HG02623 (cell line): ENCODE results near the gene TNRC6B.

Source experiments
- ATAC-seq: cut with Tn5 transposase; IDR thresholded peaks from one replicate; pipeline ENCODE4 v1.9.1; 2021; ENCODE audit warnings: moderate library complexity; ENCODE audit not compliant: unreplicated experiment

TNRC6B gene

DNA sequence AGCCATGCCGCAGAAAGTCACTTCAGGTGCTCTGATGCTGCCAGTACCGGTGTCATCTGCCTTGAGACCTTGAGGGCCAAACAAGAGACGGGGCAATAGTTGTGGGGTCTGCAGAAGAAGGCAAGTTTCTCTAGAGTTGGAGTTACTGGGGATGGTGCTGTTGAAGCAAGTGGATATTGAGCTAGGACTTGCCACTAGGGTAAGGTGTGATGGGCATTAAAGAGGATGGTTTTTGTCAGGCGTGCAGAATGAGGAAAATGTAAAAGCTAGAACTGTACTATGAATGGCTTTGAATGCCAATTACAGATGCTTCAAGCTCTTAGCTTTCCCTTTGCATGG is 61.6 kb downstream of the TNRC6B start:
- ATAC-seq = no peak

DNA sequence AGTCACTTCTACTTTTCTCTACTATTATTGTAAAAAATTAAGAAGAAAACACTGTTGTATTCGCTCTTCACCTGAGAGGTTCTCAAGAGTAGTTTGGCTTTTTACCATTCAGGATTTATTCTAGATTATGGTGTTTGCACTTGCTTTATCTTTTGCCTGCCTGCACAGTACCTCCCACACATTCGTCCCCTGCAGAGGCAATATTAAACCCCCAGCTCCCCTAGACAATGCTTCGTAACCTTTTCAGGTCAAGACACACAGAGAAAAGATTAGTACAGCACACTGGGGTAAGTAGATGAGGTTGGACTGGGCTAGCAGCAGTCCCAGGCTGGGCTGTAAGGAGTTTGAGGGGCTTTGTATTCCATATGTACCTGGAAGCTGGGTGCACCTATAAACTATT is 62.4 kb downstream of the TNRC6B start:
- no peak for ATAC-seq

DNA sequence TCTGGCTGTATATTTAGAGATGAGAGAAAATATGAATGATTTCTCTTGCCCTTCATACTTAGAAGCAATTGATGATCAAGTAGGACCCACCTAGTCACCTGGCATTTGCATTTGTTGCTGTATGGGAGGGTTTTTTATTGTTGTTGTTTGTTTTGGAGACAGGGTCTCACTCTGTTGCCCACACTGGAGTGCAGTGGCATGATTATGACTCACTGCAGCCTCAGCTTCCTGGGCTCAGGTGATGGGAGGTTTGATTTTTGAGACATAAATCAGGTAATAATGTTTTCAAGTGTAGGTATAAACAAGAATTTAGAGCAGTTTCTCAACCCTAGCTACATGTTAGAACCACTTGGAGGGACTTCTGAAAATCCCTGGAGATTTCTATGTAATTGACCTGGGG is 63.0 kb downstream of the TNRC6B start:
- no peak for ATAC-seq

DNA sequence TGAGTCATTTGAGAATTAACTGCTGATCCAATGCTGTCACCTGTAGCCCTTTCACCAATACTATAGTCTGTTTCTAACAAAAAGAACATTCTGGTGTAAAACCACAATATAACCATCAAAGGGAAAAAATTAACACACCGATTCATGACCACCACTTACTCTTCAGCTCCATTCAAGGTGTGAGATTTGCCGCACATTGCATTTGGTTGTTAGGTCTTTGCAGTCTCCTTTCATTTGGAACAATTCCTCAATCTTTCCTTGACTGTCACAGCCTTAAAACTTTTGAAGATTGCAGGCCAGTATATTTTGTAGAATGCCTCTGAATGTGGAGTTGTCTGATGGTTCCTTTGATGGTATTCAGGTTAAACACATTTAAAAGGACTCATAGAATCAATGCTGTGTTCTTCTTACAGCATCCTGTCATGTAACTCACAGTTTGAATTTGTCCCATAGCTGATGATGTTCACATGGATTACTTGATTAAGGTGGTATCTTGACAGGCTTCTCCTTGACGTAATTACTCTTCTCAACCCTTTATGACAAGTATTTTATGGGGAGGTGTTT is 63.6 kb downstream of the TNRC6B start:
- no peak for ATAC-seq

DNA sequence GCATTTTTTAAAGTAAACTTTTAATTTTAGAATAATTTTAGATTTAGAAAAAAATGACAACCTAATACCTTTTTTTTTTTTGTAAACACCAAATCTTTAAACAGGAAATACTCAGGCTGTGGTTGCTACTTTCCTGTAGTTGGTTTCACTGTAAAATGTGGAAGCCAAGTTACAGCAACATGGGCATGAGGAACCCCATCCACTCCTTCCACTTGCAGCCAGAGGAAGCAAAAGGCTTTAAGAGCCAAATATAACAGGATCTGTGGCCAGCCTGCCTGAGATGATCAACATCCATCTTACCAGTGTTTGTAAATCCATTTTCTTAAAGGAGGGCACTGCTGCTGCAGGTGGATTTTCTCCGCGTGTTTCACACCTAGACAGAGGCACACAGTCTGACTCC is 66.2 kb downstream of the TNRC6B start:
- no peak for ATAC-seq

DNA sequence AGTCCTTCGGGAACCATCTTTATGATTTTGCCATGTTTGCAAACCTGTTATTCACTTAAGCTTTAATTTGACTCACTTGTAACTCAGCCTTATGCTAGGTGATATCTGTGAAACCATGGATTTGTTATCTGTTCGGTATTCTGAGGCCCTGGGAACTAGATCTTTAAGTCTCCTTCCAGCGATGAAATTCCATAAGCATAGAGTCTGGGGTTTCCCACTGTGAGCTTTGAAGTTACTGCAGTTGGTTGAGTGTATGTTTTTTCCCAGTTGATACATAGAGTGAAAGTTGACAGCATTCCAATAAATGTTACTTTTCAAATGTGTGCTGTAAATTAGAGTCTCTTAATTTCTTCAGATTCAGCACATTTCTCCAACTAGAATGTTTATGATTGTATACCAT is 66.9 kb downstream of the TNRC6B start:
- ATAC-seq = no peak

DNA sequence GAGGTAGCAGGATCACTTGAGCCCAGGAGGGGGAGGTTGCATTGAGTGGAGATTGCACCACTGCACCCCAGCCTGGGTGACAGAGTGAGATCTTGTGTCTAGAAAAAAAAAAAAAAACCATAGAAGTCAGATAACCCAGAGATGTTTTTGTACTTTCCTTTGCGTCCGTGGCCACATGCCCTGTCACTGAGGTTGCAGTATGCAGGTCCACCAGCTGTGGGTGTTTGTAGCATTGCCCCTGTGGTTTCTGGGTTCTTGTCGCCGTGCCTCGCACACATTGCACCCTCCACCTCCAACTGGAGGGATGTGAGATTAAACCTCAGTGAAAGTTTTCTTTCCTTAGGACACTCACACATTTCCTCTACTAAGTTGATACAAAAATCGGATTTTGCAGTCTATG is 70.3 kb downstream of the TNRC6B start:
- ATAC-seq = no peak

DNA sequence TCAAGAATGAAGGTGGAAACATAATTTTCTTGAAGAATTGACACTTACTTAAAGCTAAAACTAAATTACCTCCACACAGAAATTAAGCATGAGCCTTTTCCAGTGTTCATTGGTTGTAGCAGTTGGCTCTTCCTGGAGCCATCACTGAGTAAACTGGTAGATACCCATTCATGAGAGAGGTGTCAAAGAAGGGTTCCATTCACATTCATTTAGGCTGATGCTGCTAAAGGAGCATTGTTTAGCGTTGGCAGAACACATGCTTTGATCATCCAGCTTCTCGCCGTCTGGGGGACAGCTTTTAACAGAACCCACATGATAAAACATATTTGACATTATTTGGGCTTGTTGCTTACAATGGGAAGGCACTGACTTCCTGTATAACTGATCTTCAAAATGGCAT is 71.6 kb downstream of the TNRC6B start:
- no peak for ATAC-seq

DNA sequence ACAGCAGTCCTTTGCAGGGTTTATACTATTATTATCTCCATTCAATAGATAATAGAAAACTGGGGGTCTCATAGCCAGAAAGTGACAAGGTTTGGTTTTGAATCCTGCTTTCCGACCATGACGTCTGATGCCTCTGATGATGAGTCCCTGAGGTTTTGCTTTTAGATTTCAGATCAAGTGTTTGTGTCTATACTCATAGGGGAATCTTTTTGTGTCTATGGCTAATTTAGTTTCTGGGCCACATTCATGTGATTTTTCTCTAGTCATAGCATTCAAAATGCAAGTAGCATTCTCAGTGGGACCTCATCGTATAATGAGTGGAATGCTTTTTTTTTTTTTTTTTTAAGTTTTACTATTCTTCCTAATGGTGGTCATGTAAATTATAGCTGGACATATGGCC is 72.9 kb downstream of the TNRC6B start:
- ATAC-seq = no peak

DNA sequence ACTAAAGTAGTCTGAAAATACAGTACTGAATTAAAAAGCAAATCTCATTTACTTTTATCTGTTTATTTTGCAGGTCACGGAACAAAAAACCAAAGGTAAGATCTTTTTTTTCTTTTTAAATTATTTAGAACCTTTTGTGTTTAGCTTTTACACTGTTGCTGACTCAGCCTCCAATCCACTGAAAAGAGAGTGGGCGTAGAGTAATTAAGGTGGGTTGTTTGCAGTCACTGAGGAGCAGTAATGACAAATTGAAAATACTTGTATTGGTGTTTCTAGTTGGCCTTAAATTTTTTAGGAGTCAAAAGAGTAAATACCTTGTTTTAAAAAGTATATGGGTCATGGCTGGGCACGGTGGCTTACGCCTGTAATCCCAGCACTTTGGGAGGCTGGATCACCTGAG is 73.4 kb downstream of the TNRC6B start:
- no peak for ATAC-seq

DNA sequence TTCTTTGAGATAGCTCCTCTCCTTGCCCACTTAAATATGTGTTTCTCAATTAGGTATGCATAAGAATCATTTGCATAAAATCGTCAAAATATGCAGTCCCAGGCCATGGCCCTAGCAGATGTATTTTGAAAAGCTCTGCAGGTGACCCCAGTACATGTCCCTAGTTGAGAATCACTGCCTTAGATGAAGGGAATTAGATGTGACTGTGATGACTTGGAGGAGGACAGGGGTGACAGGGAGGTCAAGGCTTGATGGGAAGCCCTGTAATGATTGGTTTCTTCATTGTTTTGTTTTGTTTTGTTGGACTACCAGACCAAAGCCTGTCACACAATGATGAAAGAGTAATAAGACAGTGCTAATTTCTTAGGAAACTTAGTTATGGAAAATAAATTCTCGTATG is 74.4 kb downstream of the TNRC6B start:
- ATAC-seq = no peak

DNA sequence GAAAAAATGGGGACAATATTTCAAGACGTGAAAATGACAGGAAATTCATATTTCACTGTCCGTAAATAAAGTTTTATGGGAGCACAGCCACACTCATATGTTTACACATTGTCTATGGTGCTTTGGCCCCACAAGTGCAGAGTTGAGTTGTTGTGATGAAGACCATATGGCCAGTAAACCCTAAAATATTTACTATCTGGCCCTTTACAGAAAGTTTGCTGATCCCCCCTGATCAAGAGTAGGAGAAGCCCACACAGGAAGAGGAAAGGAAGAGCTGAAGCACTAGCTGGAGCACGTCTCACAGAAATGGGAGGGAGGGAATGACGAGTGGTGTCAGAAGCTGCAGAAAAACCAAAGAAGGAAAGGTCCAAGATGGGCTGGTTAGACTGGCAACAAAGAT is 78.8 kb downstream of the TNRC6B start:
- no peak for ATAC-seq

DNA sequence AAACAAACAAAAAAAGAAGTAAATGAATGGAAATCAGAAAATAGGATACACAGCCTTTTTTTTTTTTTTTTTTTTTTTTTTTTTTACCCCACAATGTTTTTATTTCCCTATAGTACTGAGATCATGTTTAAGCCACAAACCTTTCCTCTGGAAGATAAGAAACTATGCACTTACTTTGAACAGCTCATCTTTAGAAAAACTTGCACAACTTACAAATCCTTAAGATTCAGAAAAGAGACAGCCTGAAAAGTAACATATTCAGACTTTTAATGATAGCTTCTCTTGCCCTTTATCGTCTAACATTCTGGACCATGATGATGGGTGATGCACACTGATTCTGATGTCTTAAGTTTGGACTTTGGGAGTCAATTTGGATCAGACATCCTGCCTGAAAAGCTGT is 80.3 kb downstream of the TNRC6B start:
- no peak for ATAC-seq

DNA sequence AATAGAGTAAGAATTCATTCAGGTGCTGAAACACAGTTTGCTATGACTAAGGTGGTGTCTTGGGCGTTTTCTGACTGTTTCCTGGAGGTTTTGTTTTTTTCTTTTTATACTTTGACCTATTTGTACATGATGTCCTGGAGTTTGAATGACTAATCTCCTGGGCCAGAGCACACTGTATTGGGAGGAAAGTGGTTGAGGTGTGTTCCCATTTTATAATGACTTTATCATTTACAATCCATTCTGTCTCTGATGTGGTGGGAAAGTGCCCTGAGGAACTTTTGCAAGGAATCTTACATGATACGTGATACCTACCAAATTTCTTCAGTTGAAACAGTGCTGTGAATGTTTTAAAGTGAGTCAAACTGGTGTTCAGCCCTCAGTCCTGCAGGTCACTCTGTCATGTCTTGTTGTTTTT is 80.8 kb downstream of the TNRC6B start:
- no peak for ATAC-seq

DNA sequence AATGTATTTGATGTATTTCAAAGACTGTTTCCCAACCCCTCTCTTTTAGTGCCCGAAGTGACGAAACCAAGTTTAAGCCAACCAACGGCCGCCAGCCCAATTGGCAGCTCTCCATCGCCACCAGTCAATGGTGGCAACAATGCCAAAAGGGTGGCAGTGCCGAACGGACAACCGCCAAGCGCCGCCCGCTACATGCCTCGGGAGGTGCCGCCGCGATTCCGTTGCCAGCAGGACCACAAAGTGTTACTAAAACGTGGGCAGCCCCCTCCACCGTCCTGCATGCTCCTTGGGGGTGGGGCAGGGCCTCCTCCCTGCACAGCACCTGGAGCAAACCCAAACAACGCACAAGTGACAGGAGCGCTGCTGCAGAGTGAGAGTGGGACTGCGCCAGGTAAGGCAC is 84.1 kb downstream of the TNRC6B start:
- no peak for ATAC-seq

DNA sequence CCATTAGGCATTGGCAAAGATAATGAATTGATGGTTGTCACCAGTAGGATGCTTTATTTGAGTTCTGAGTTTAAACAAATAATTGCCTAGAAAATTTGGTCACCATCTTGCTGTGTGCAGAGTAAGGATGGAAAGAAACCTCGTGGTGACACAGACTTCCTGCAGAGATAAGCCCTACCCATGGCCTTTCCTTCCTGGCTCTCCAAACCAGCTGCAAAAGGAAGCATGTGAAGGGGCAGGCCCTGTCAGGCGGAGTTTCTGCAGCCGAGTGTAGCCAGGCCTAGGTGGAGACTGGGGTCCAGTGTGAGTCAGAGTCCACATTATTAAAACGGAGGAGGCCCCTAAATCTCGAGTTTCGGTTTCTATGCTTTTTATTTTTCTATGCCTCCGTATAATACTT is 85.5 kb downstream of the TNRC6B start:
- no peak for ATAC-seq

DNA sequence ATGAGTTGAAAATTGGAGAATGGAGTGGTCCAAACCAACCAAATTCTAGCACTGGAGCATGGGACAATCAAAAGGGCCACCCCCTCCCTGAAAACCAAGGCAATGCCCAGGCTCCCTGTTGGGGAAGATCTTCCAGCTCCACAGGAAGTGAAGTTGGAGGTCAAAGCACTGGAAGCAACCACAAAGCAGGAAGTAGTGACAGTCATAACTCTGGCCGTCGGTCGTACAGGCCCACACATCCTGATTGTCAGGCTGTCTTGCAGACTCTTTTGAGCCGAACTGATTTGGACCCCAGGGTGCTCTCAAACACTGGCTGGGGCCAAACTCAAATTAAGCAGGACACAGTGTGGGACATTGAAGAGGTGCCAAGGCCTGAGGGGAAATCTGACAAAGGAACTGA is 88.1 kb downstream of the TNRC6B start:
- no peak for ATAC-seq

DNA sequence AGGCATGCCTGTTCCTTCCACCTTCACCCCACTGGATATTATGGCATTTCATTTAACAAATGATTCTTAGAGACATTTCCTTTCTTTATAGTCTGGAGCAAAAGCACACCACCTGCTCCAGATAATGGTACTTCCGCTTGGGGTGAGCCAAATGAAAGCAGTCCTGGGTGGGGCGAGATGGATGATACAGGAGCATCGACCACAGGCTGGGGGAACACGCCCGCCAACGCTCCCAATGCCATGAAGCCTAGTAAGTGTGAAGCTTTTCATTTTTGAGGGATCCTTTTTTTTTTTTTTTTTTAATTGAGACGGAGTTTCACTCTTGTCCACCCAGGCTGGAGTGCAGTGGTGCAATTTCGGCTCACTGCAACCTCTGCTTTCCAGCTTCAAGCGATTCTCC is 92.3 kb downstream of the TNRC6B start:
- ATAC-seq = no peak

DNA sequence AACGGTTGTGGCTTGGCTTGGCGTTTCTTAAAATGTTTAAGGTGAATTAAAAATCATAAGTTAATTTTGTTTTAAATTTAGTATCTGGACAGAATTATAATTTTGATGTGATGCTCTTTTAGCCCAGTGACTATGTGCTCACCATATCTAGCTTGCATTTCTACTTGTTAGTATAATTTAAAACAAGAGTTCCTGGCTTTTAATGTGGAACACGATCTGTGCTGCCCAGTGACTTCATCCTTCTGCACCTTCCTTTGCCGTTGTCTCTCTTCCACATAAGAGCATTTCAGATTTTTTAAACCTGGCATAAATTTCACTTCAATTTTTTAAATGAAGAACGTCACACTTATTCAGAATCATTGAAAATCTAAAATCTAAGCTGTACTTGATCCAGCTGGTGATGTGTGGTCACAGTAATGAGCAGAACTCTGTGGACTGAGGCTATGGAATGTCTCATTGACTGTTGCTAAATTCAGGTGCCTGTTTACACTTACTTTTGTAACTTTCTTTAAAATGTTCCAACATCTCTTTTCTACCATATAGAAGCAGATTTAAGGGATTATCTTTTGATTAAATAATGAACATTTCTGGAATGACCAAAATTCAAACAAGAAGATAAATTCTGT is 93.1 kb downstream of the TNRC6B start:
- ATAC-seq = no peak

DNA sequence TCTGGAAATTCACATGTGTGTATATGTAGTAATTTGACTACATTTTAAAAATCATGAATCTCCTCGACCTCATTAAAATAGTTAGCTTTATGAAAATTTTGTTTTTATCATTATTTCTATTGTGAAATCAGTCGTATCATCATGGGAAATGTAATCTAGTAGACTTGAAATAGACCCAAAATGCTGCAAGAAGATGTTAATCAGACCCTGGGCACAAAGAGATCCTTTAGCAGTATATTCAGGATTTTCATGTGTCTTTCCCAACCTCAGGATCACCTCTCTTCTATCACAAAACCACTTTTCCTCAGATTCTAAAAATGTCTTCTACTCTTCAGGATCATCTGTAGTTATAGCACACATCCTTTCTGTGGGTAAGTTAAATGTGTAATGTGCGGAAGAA is 93.7 kb downstream of the TNRC6B start:
- no peak for ATAC-seq

DNA sequence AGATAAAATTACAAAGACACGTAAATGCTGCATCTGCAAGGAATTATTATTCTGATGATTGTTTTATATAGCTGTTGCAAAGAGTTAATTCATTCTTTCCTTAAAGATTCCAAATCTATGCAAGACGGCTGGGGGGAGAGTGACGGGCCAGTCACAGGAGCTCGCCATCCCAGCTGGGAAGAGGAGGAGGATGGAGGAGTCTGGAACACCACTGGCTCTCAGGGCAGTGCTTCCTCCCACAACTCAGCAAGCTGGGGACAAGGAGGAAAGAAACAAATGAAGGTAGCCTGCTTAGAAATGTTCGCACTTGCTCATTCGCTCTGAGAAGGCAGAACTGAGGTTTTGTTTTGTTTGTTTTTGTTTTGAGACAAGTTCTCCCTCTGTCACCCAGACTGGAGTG is 95.6 kb downstream of the TNRC6B start:
- no peak for ATAC-seq

DNA sequence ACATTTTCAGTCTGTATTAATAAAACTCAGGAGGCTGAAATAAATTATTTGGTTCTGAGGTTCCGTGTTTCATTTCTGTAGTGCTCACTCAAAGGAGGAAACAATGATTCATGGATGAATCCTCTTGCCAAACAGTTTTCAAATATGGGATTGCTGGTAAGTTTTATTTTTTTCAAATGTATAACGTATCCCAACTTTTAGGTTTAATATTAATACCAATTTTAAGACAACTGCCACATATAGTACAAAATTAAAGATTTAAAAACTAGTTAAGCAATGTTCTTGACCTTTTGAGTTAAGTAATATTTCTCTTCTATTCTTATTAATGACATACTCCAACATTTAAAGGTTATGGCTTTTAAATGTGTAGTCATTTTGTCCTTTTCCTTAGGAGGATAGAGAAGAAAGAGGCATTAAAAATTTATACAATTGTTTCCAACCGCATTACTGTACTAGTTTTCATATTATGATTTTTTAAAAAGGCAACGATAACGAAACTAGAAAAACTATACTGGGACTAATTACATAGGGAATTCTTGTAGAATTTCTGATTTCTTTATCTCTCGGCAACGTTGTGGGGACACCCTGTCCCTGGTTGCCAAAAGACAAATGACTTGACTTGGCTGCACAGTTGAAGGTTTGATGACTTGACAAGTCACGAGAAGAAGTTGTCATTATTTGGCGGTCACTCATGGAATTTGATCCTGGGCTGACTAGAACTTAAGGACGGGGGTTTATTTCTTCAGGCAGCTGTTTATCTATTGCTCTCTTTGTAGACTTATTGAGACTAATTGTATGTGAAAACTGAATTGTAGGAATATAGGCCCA is 99.5 kb downstream of the TNRC6B start:
- no peak for ATAC-seq

DNA sequence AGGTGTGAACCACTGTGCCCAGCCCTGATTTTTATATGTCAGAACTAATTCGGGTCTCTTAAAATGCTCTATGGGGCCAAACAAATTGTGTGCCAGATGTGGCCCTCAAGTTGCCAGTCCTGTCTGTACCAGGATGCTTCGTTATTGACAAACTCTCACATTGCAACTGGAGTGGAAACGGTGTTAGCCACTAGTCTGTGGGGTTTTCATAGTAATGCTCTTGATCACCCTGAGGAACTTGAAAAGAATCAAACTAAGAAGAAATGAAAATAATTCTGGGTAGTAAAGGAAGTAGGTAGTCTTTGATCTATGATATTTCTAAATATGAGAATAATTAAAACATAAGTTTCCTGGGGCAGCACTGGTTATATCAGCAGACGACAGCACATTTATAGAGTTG is 101.3 kb downstream of the TNRC6B start:
- ATAC-seq = no peak
